ENCODE results near the gene RUNX1. TPM values are rescaled to one million over a fixed set of nuclear protein-coding genes. Genes with fewer than 3 reads are reported as not detected.
A peak's percentile ranks its signal among the peaks of the same experiment; 100 is the strongest.

The RUNX1 gene
- total and polyA plus RNA-seq, 10 of the 15 experiments (the other 5 are each of a cell fraction or from before 2014, with no cell fraction given): 0.90 to 15.2 (median 4.1) TPM

GRCh38 chr21:34942911-34943310, 106.2 kb downstream of the RUNX1 start (continued):
- 0 out of 2 replicates have a peak, but pooled peaks have one; percentile 24 for TF ChIP-seq RUNX3 (IDR thresholded peaks at IDR 0.05; ENCODE audit: low read length)
- TF ChIP-seq SREBF1 (IDR thresholded peaks at IDR 0.05; ENCODE audit: low read length): no peak
- no peak for TF ChIP-seq RCOR1 (conservative IDR thresholded peaks at IDR 0.05; ENCODE audit: low read depth, low read length)
- no peak for TF ChIP-seq JUND (IDR thresholded peaks at IDR 0.05; ENCODE audit: low read depth, low read length)

- H3K79me2 ChIP-seq (ENCODE audit: control insufficient read depth, insufficient read depth, low read length): no peaks in the 10 kb centered on the region
- H3K36me3 ChIP-seq (ENCODE audit: control insufficient read depth in 2 of 2, insufficient read depth in 2 of 2, low read length in 1 of 2): no peaks in the 10 kb centered on the region
- no TSS peak for BruUV-seq (replicated peaks)
- H2AFZ ChIP-seq (ENCODE audit: control insufficient read depth, low read depth, low read length): no peak overlapping the region
- H4K20me1 ChIP-seq (ENCODE audit: control insufficient read depth, insufficient read depth): no peaks in the 10 kb centered on the region
- ATAC-seq (no peak), DNase-seq (ENCODE audit: low read depth, low spot score) (no peak), FAIRE-seq (no peak)
- H3K9me3 ChIP-seq (replicated peaks; ENCODE audit: control insufficient read depth, insufficient read depth, low read length): no peaks in the 10 kb centered on the region
- ChIA-PET SMC1A (ENCODE audit: uncharacterized antibody, unreplicated experiment) (no interaction called here), CTCF (no interaction called here), RAD21 (ENCODE audit: unreplicated experiment) (no interaction called here), POLR2A (no interaction called here)
- H3K9ac ChIP-seq (ENCODE audit: control insufficient read depth, insufficient read depth, low read length): no peak overlapping the region
- intact Hi-C loops (cut with micrococcal nuclease; ENCODE audit: unreplicated experiment): no loop called here
- peaks cover 0 to 8% of the 10 kb centered on the region in 2 experiments; a peak in 1 of 4 replicates for H3K27me3 ChIP-seq (replicated peaks in 1 of 2; ENCODE audit: control insufficient read depth in 2 of 2, insufficient read depth in 2 of 2, low read length in 1 of 2)
- H3K4me3 ChIP-seq: no peak overlapping the region
- in situ Hi-C loops (cut with MboI): no loop called here
- TF ChIP-seq SPI1 (IDR thresholded peaks at IDR 0.05; ENCODE audit: borderline replicate concordance, insufficient read depth, low read depth, low read length): no peak
- TF ChIP-seq ZSCAN29 (IDR thresholded peaks at IDR 0.05): no peak
- TF ChIP-seq BRCA1 (IDR thresholded peaks at IDR 0.05; ENCODE audit: low read depth, low read length): no peak
- TF ChIP-seq ATF2 (IDR thresholded peaks at IDR 0.05; ENCODE audit: low read length): no peak
- TF ChIP-seq ETV6 (conservative IDR thresholded peaks at IDR 0.05 in 1 of 2, IDR thresholded peaks at IDR 0.05 in 1 of 2; ENCODE audit: borderline replicate concordance in 1 of 2, low read depth in 1 of 2): no peak
- no peak for TF ChIP-seq POLR2A (IDR thresholded peaks at IDR 0.05; ENCODE audit: low read depth, low read length)
- TF ChIP-seq ZNF24 (IDR thresholded peaks at IDR 0.05): no peak
- no peak for TF ChIP-seq ZBED1 (IDR thresholded peaks at IDR 0.05; ENCODE audit: borderline replicate concordance)
- TF ChIP-seq ZNF207 (IDR thresholded peaks at IDR 0.05; ENCODE audit: borderline replicate concordance): no peak
- no peak for TF ChIP-seq RAD51 (IDR thresholded peaks at IDR 0.05)
- no peak for TF ChIP-seq NFYB (IDR thresholded peaks at IDR 0.05; ENCODE audit: insufficient read depth, low read depth, low read length)
- no peak for TF ChIP-seq DPF2 (IDR thresholded peaks at IDR 0.05)
- TF ChIP-seq EZH2 (IDR thresholded peaks at IDR 0.05; ENCODE audit: borderline replicate concordance, control insufficient read depth, low read depth, low read length): no peak
- TF ChIP-seq HDAC6 (IDR thresholded peaks at IDR 0.05; ENCODE audit: unreplicated experiment): no peak
- TF ChIP-seq CEBPB (IDR thresholded peaks at IDR 0.05; ENCODE audit: borderline replicate concordance in 1 of 2, low read depth in 2 of 2, low read length in 2 of 2): no peak
- no peak for TF ChIP-seq MXI1 (IDR thresholded peaks at IDR 0.05; ENCODE audit: low read depth, low read length)
- no peak overlapping the region for H3K4me2 ChIP-seq (ENCODE audit: control insufficient read depth, insufficient read depth)
- peaks cover 3% of the 10 kb centered on the region for H3K4me1 ChIP-seq (ENCODE audit: control insufficient read depth, insufficient read depth, low read length)
- no peak overlapping the region for H3K27ac ChIP-seq (ENCODE audit: control insufficient read depth, insufficient read depth)
- WGBS (ENCODE audit: insufficient coverage, insufficient replicate concordance, low lambda C conversion rate, missing lambda C conversion rate): 35% methylated on average over 2 of the region's 2 CpGs
These were observed 107.9 kb downstream of the RUNX1 start for GRCh38 chr21:34941162-34941561.

All from GM12878 (cell line).